Measurements from ENCODE around the gene PABPN1L.

GRCh38 chr16:88856122-88856827 is 10.2 kb downstream of the PABPN1L start:
- TF ChIP-seq CTCF (IDR thresholded peaks at IDR 0.05) (no peak), POLR2A (IDR thresholded peaks at IDR 0.05; ENCODE audit: low read depth) (no peak), POLR2AphosphoS5 (IDR thresholded peaks at IDR 0.05) (no peak)

Data from esophagus muscularis mucosa (tissue), 3 donors.